ENCODE results near the gene KCNAB1.

GRCh38 chr3:156341332-156341731 lies 221.0 kb downstream of the KCNAB1 start:
- TF ChIP-seq CTCF (IDR thresholded peaks at IDR 0.05) (no peak), POLR2A (IDR thresholded peaks at IDR 0.05) (no peak)

Measured in lower leg skin (tissue), 3 donors.